DMS53 treated with DMSO at 0.1 percent for 48 hours (cell line): ENCODE results near the gene TPD52L3.

Source experiments
- DNase-seq: peaks from one replicate; lab custom pipeline; 2025; ENCODE audit not compliant: unreplicated experiment; lab: John Stamatoyannopoulos, UW

TPD52L3 gene

GRCh38 chr9:6328103-6328502 is at the start of gene TPD52L3:
TPD52L3 (plus strand) TSS chr9:6328375; CDS start chr9:6328596, 221 bp downstream.
- DNase-seq: no peak

- DNase-seq: no peak
Measured at GRCh38 chr9:6301858-6302257, 26.3 kb upstream of the TPD52L3 start.

GRCh38 chr9:6302417-6302816 is 25.8 kb upstream of the TPD52L3 start:
- DNase-seq: peak; percentile 47

- DNase-seq: no peak
Measured at GRCh38 chr9:6304232-6304631, 23.9 kb upstream of the TPD52L3 start.

- peak; percentile 55 for DNase-seq
Measured at GRCh38 chr9:6305954-6306563, 22.1 kb upstream of the TPD52L3 start.

GRCh38 chr9:6307551-6308096 is 20.6 kb upstream of the TPD52L3 start:
- DNase-seq: no peak

- DNase-seq: no peak
Measured at GRCh38 chr9:6330958-6331634, 2.9 kb downstream of the TPD52L3 start.

GRCh38 chr9:6334305-6334704 is 6.1 kb downstream of the TPD52L3 start:
- no peak for DNase-seq

- DNase-seq: no peak
Measured at GRCh38 chr9:6348766-6349165, 20.6 kb downstream of the TPD52L3 start.

- no peak for DNase-seq
Measured at GRCh38 chr9:6351737-6352136, 23.6 kb downstream of the TPD52L3 start.

GRCh38 chr9:6354072-6354686 is 26.0 kb downstream of the TPD52L3 start:
- peak; percentile 25 for DNase-seq

- no peak for DNase-seq
Measured at GRCh38 chr9:6355728-6356127, 27.6 kb downstream of the TPD52L3 start.

- no peak for DNase-seq
Measured at GRCh38 chr9:6356441-6356840, 28.3 kb downstream of the TPD52L3 start.

GRCh38 chr9:6356904-6357303 is 28.7 kb downstream of the TPD52L3 start:
- DNase-seq: no peak

GRCh38 chr9:6367128-6367890 is 39.1 kb downstream of the TPD52L3 start:
- no peak for DNase-seq

GRCh38 chr9:6368831-6369230 is 40.7 kb downstream of the TPD52L3 start:
- DNase-seq: no peak
